GM23248 (cell line): Measurements from ENCODE around the gene PDE4B. TPM values are rescaled to one million over a fixed set of nuclear protein-coding genes. Genes with fewer than 3 reads are reported as not detected.

ENCODE experiments used
- DNase-seq: peaks from one replicate; pipeline ENCODE4 v3.0.0-alpha.2; 2015
- H2AFZ ChIP-seq: fragments of 200-600 bp; sonication (generic); 2 replicates; pipeline ENCODE4 v1.6.1; 2016; ENCODE audit warnings: antibody characterized with exemption
- H3F3A ChIP-seq: fragments of 200-600 bp; sonication (generic); 2 replicates; pipeline ENCODE4 v1.6.1; 2016; ENCODE audit warnings: mild to moderate bottlenecking, antibody characterized with exemption, mixed run types; ENCODE audit not compliant: insufficient read depth
- H3K27ac ChIP-seq: fragments of 200-600 bp; sonication (generic); 2 replicates; pipeline ENCODE4 v1.5.1; 2016; ENCODE audit warnings: mild to moderate bottlenecking
- H3K27me3 ChIP-seq: fragments of 200-600 bp; sonication (generic); replicated peaks from 2 replicates; pipeline ENCODE4 v1.6.1; 2016; ENCODE audit warnings: mild to moderate bottlenecking; ENCODE audit not compliant: insufficient read depth
- H3K36me3 ChIP-seq: fragments of 200-600 bp; sonication (generic); 2 replicates; pipeline ENCODE4 v1.6.1; 2016; ENCODE audit warnings: low read depth, mild to moderate bottlenecking
- H3K4me1 ChIP-seq: fragments of 200-600 bp; sonication (generic); 2 replicates; pipeline ENCODE4 v1.6.1; 2016; ENCODE audit warnings: mild to moderate bottlenecking; ENCODE audit not compliant: insufficient read depth
- H3K4me2 ChIP-seq: fragments of 200-600 bp; sonication (generic); one replicate; pipeline ENCODE4 v1.6.1; 2016; ENCODE audit warnings: mild to moderate bottlenecking; ENCODE audit not compliant: unreplicated experiment
- H3K4me3 ChIP-seq: fragments of 200-600 bp; sonication (generic); 2 replicates; pipeline ENCODE4 v1.5.1; 2016; ENCODE audit warnings: mild to moderate bottlenecking
- H3K79me2 ChIP-seq: fragments of 200-600 bp; sonication (generic); 2 replicates; pipeline ENCODE4 v1.6.1; 2016; ENCODE audit warnings: mild to moderate bottlenecking; ENCODE audit not compliant: insufficient read depth
- H3K9ac ChIP-seq: fragments of 200-600 bp; sonication (generic); 2 replicates; pipeline ENCODE4 v1.6.1; 2016; ENCODE audit warnings: mild to moderate bottlenecking
- H3K9me2 ChIP-seq: fragments of 200-600 bp; sonication (generic); 2 replicates; pipeline ENCODE4 v1.6.1; 2016; ENCODE audit warnings: mixed run types, mild to moderate bottlenecking, moderate library complexity; ENCODE audit not compliant: insufficient read depth
- H3K9me3 ChIP-seq: fragments of 200-600 bp; sonication (generic); one replicate; pipeline ENCODE4 v1.6.1; 2017; ENCODE audit warnings: low read depth
- H4K20me1 ChIP-seq: fragments of 200-600 bp; sonication (generic); 2 replicates; pipeline ENCODE4 v1.6.0; 2016; ENCODE audit not compliant: insufficient read depth
- EZH2 ChIP-seq: fragments of 200-600 bp; sonication (generic); IDR thresholded peaks from 2 replicates; pipeline ENCODE4 v1.6.1; 2018; ENCODE audit warnings: antibody characterized with exemption, mild to moderate bottlenecking; ENCODE audit not compliant: insufficient read depth, poor library complexity, severe bottlenecking
- EZH2phosphoT487 ChIP-seq: fragments of 200-600 bp; sonication (generic); IDR thresholded peaks from 2 replicates; pipeline ENCODE4 v1.6.1; 2018; ENCODE audit warnings: antibody characterized with exemption, moderate library complexity, mild to moderate bottlenecking, low read depth; ENCODE audit not compliant: insufficient read depth
- WGBS, 2 experiments: methylation state at CpG; one replicate each; pipeline ENCODE4 v1.1.6; 2015 to 2017; ENCODE audit warnings: low lambda C conversion rate in 2 of 2, low coverage in 1 of 2; ENCODE audit errors: missing lambda C conversion rate in 2 of 2; 5-methylcytosine and 5-hydroxymethylcytosine counted together
- in situ Hi-C: fragments of 300-500 bp; cut with MboI; formaldehyde crosslinking; loops from 2 replicates; pipeline ENCODE4 v1.15.0; 2020
- polyA plus RNA-seq: library from polyadenylated mRNA; unstranded; fragments of >200 nt; fragmentation: Nextera tagmentation; extraction: Ambion mirVana; gene quantifications from 2 replicates; pipeline ENCODE4 v1.2.1, GENCODE V29; 2016
- total RNA-seq: library from RNA; depleted of rRNA; stranded (reverse); fragments of >200 nt; shearing (Covaris generic); gene quantifications from 2 replicates; pipeline ENCODE4 v1.2.3, GENCODE V29; 2014

Gene PDE4B
- total and polyA plus RNA-seq, 2 experiments from 2014 or later = 19.9 to 36.2 TPM

GRCh38 chr1:66210635-66211244 is 418.0 kb downstream of the PDE4B start:
- peak; percentile 58 for DNase-seq
- WGBS, 2 experiments = 63 to 65% methylated on average over 4 of the region's 4 CpGs

GRCh38 chr1:66211521-66211920 is 418.8 kb downstream of the PDE4B start:
- Histone ChIP-seq H3K9ac (no peak overlapping the region), H3K4me2 (no peak overlapping the region), H3K27ac (no peak overlapping the region), H3K9me3 (no peaks in the 10 kb centered on the region), H3K27me3 (no peaks in the 10 kb centered on the region), H3F3A (peaks cover 8% of the 10 kb centered on the region), H3K4me1 (peaks cover 19% of the 10 kb centered on the region), H3K9me2 (no peaks in the 10 kb centered on the region), H4K20me1 (no peaks in the 10 kb centered on the region), H3K36me3 (no peaks in the 10 kb centered on the region), H2AFZ (no peak overlapping the region), H3K79me2 (no peaks in the 10 kb centered on the region), H3K4me3 (no peak overlapping the region)
- WGBS, 2 experiments = 68 to 71% methylated on average over 5 of the region's 5 CpGs
- no peak for DNase-seq
- no peak for TF ChIP-seq EZH2phosphoT487
- TF ChIP-seq EZH2 = no peak
- in situ Hi-C loops = no loop called here

More at GRCh38 chr1:66210635-66211244, 418.0 kb downstream of the PDE4B start:
- no peaks in the 10 kb centered on the region for H3K79me2 ChIP-seq
- no peak overlapping the region for H3K9ac ChIP-seq
- no peak overlapping the region for H2AFZ ChIP-seq
- H3K9me3 ChIP-seq = no peaks in the 10 kb centered on the region
- H3K9me2 ChIP-seq = no peaks in the 10 kb centered on the region
- H3K4me1 ChIP-seq = peaks cover 16% of the 10 kb centered on the region
- no peaks in the 10 kb centered on the region for H3K36me3 ChIP-seq
- no peaks in the 10 kb centered on the region for H3K27me3 ChIP-seq
- H3K4me2 ChIP-seq = no peak overlapping the region
- in situ Hi-C loops = no loop called here
- no peak overlapping the region for H3K27ac ChIP-seq
- H3F3A ChIP-seq = peaks cover 6% of the 10 kb centered on the region; the same call in 1 of the 2 replicates
- TF ChIP-seq EZH2phosphoT487 (no peak), EZH2 (no peak)
- no peak overlapping the region for H3K4me3 ChIP-seq
- H4K20me1 ChIP-seq = no peaks in the 10 kb centered on the region

- no peak overlapping the region for H3K27ac ChIP-seq
- H3F3A ChIP-seq = peaks cover 18% of the 10 kb centered on the region
- no peaks in the 10 kb centered on the region for H3K27me3 ChIP-seq
- H3K4me3 ChIP-seq = no peak overlapping the region
- 10 to 23% methylated on average over 2 of the region's 2 CpGs for WGBS, 2 experiments
- H3K9me3 ChIP-seq = no peaks in the 10 kb centered on the region
- no peak overlapping the region for H3K4me2 ChIP-seq
- H3K9ac ChIP-seq = no peak overlapping the region
- H4K20me1 ChIP-seq = no peaks in the 10 kb centered on the region
- no peaks in the 10 kb centered on the region for H3K79me2 ChIP-seq
- no peak for TF ChIP-seq EZH2phosphoT487
- TF ChIP-seq EZH2 = no peak
- H3K4me1 ChIP-seq = peaks cover 20% of the 10 kb centered on the region
- no peaks in the 10 kb centered on the region for H3K9me2 ChIP-seq
- no peaks in the 10 kb centered on the region for H3K36me3 ChIP-seq
- no peak for DNase-seq
- in situ Hi-C loops = no loop called here
- H2AFZ ChIP-seq = no peak overlapping the region
These were observed 420.8 kb downstream of the PDE4B start for GRCh38 chr1:66213491-66213890.

- H3K27me3 ChIP-seq = no peaks in the 10 kb centered on the region
- no peaks in the 10 kb centered on the region for H3K79me2 ChIP-seq
- no peak overlapping the region for H3K9ac ChIP-seq
- peak; percentile 20 for DNase-seq
- no peak for TF ChIP-seq EZH2phosphoT487
- in situ Hi-C loops = no loop called here
- peaks cover 18% of the 10 kb centered on the region for H3F3A ChIP-seq
- H3K4me1 ChIP-seq = peaks cover 22% of the 10 kb centered on the region
- no peaks in the 10 kb centered on the region for H3K36me3 ChIP-seq
- H3K4me3 ChIP-seq = no peak overlapping the region
- no peaks in the 10 kb centered on the region for H3K9me2 ChIP-seq
- no peak overlapping the region for H3K27ac ChIP-seq
- no peak overlapping the region for H3K4me2 ChIP-seq
- H3K9me3 ChIP-seq = no peaks in the 10 kb centered on the region
- H2AFZ ChIP-seq = no peak overlapping the region
- H4K20me1 ChIP-seq = no peaks in the 10 kb centered on the region
These were observed 422.2 kb downstream of the PDE4B start for GRCh38 chr1:66214901-66215300.

- in situ Hi-C loops = no loop called here
- Histone ChIP-seq H3F3A (peaks cover 18% of the 10 kb centered on the region), H3K4me2 (peak overlapping the region; percentile 41), H4K20me1 (no peaks in the 10 kb centered on the region), H3K9me3 (no peaks in the 10 kb centered on the region), H3K27ac (peak overlapping the region; percentile 83), H3K4me3 (no peak overlapping the region), H2AFZ (no peak overlapping the region), H3K9ac (peak overlapping the region; percentile 52), H3K36me3 (no peaks in the 10 kb centered on the region), H3K4me1 (peaks cover 22% of the 10 kb centered on the region), H3K9me2 (no peaks in the 10 kb centered on the region), H3K27me3 (no peaks in the 10 kb centered on the region), H3K79me2 (no peaks in the 10 kb centered on the region)
- 5 to 18% methylated on average over 1 of the region's 1 CpG for WGBS, 2 experiments
- no peak for TF ChIP-seq EZH2phosphoT487
- no peak for TF ChIP-seq EZH2
- peak; percentile 94 for DNase-seq
These were observed 424.3 kb downstream of the PDE4B start for GRCh38 chr1:66217021-66217420.
